ENCODE results near the gene IQSEC3. TPM values are rescaled to one million over a fixed set of nuclear protein-coding genes. Genes with fewer than 3 reads are reported as not detected.

Gene IQSEC3
- total RNA-seq, 1 donor from 2014 or later = 1.1 TPM

GRCh38 chr12:85191-85666, 18.7 kb downstream of the IQSEC3 start:
- Mint-ChIP-seq H3K4me1 (no peaks in the 10 kb centered on the region), H3K27me3 (ENCODE audit: low read depth) (peaks cover 59% of the 10 kb centered on the region), H3K27ac (ENCODE audit: unreplicated experiment) (no peak overlapping the region), H3K36me3 (ENCODE audit: low read depth) (peaks cover 2% of the 10 kb centered on the region), H3K9me3 (peaks cover 8% of the 10 kb centered on the region), H3K4me3 (no peak overlapping the region)
- no peak for DNase-seq (ENCODE audit: low read depth, low spot score)
- no peak for TF ChIP-seq CTCF (conservative IDR thresholded peaks at IDR 0.05)

- no peak for TF ChIP-seq CTCF (conservative IDR thresholded peaks at IDR 0.05)
- no peak for DNase-seq (ENCODE audit: low read depth, low spot score)
- H3K36me3 Mint-ChIP-seq (ENCODE audit: low read depth) = peaks cover 2% of the 10 kb centered on the region
- no peak overlapping the region for H3K27ac Mint-ChIP-seq (ENCODE audit: unreplicated experiment)
- H3K9me3 Mint-ChIP-seq = peaks cover 8% of the 10 kb centered on the region
- no peak overlapping the region for H3K4me3 Mint-ChIP-seq
- peaks cover 38% of the 10 kb centered on the region for H3K27me3 Mint-ChIP-seq (ENCODE audit: low read depth)
- no peaks in the 10 kb centered on the region for H3K4me1 Mint-ChIP-seq
Measured at GRCh38 chr12:87315-87714, 20.7 kb downstream of the IQSEC3 start.

GRCh38 chr12:87856-88255, 21.3 kb downstream of the IQSEC3 start:
- H3K4me1 Mint-ChIP-seq = no peaks in the 10 kb centered on the region
- H3K27me3 Mint-ChIP-seq (ENCODE audit: low read depth) = peaks cover 32% of the 10 kb centered on the region
- peaks cover 2% of the 10 kb centered on the region for H3K36me3 Mint-ChIP-seq (ENCODE audit: low read depth)
- no peak for TF ChIP-seq CTCF (conservative IDR thresholded peaks at IDR 0.05)
- DNase-seq (ENCODE audit: low read depth, low spot score) = no peak
- no peak overlapping the region for H3K27ac Mint-ChIP-seq (ENCODE audit: unreplicated experiment)
- peaks cover 8% of the 10 kb centered on the region for H3K9me3 Mint-ChIP-seq
- no peak overlapping the region for H3K4me3 Mint-ChIP-seq

- DNase-seq (ENCODE audit: low read depth, low spot score) = no peak
- no peak overlapping the region for H3K4me3 Mint-ChIP-seq
- peaks cover 8% of the 10 kb centered on the region for H3K9me3 Mint-ChIP-seq
- no peak overlapping the region for H3K27ac Mint-ChIP-seq (ENCODE audit: unreplicated experiment)
- H3K4me1 Mint-ChIP-seq = no peaks in the 10 kb centered on the region
- H3K36me3 Mint-ChIP-seq (ENCODE audit: low read depth) = peaks cover 2% of the 10 kb centered on the region
- H3K27me3 Mint-ChIP-seq (ENCODE audit: low read depth) = peaks cover 16% of the 10 kb centered on the region
- TF ChIP-seq CTCF (conservative IDR thresholded peaks at IDR 0.05) = no peak
Measured at GRCh38 chr12:89653-90052, 23.1 kb downstream of the IQSEC3 start.

GRCh38 chr12:91213-91612, 24.6 kb downstream of the IQSEC3 start:
- H3K4me3 Mint-ChIP-seq = no peak overlapping the region
- peaks cover 17% of the 10 kb centered on the region for H3K27me3 Mint-ChIP-seq (ENCODE audit: low read depth)
- no peak for DNase-seq (ENCODE audit: low read depth, low spot score)
- no peak overlapping the region for H3K27ac Mint-ChIP-seq (ENCODE audit: unreplicated experiment)
- peaks cover 8% of the 10 kb centered on the region for H3K9me3 Mint-ChIP-seq
- peaks cover 2% of the 10 kb centered on the region for H3K36me3 Mint-ChIP-seq (ENCODE audit: low read depth)
- TF ChIP-seq CTCF (conservative IDR thresholded peaks at IDR 0.05) = no peak
- H3K4me1 Mint-ChIP-seq = no peaks in the 10 kb centered on the region
